ENCODE data around the gene F11.

GRCh38 chr4:186307497-186307896 is 41.5 kb downstream of the F11 start:
- TF ChIP-seq POLR2AphosphoS5 (IDR thresholded peaks at IDR 0.05; ENCODE audit: low read depth) (no peak), REST (IDR thresholded peaks at IDR 0.05; ENCODE audit: insufficient replicate concordance, low read depth) (no peak)

Measured in HL-60 (cell line).